ENCODE measurements around the gene PKMYT1.
A peak's percentile ranks its signal among the peaks of the same experiment; 100 is the strongest.

The PKMYT1 gene

DNA sequence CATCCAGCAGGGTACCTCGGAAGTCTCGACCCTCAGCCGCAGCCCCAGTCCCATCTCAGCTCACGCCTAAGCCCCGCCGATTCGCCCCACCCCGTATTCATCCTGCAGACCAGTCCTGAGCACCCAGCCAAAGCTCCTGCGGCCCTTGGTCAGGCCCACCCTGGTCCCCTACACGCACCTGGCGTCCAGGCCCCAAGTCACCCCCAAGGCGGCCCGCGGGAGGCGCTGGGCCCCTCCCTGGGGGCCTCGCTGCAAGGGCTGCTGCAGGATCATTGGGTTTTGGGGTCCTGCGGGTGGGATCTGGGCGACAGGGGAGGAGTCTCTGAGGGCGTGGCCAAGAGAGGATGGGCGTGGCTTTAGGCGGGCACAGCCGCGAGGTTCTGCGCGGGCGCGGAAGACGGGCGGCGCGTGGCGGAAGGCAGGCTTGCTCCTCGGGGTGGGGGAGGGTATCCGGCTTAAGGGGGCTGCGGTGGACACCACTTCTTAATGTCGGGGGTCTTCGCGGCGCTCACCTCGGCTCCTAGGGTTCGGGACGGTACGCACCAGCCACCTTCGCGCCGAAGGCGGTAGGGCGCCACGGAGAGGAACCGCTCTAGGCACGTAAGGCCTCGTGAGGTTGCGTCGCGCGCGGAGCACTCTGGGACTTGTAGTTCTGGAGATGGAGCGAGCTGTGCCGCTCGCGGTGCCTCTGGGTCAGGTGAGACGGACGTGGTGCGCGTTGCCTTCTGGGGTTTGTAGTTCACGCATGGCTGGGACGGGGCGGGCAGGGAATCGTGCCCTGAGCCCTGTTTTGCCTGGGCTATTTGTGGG lies 43.6 kb upstream of the PKMYT1 start, which contains the start of the genes HCFC1R1 and THOC6:
TSS of gene HCFC1R1 (minus strand) at position 274 of the 810 bp plus-strand sequence. CDS start at position 273, 1 bp downstream.
TSS of gene THOC6 (plus strand) at position 367 of the 810 bp plus-strand sequence. CDS start at position 659, 292 bp downstream.
- Histone ChIP-seq H3K27me3 (ENCODE audit: insufficient read depth, low read length) (no peaks in the 10 kb centered on the region), H3K36me3 (ENCODE audit: insufficient read depth, low read length) (no peaks in the 10 kb centered on the region), H2AFZ (ENCODE audit: low read length, unreplicated experiment) (no peak within 1 kb of the TSS), H3K27ac (ENCODE audit: low read depth, low read length) (peak within 1 kb of the TSS; percentile 99), H3K4me1 (ENCODE audit: control insufficient read depth, insufficient read depth, low read length, unreplicated experiment) (peaks cover 10% of the 10 kb centered on the region), H3K79me2 (ENCODE audit: control insufficient read depth, insufficient read depth, low read length, unreplicated experiment) (no peaks in the 10 kb centered on the region), H3K4me3 (ENCODE audit: low read depth, low read length) (peak within 1 kb of the TSS; percentile 93)

GRCh38 chr16:3023415-3023668 lies 43.1 kb upstream of the PKMYT1 start:
- no peaks in the 10 kb centered on the region for H3K27me3 ChIP-seq (ENCODE audit: insufficient read depth, low read length)
- peak overlapping the region; percentile 99 for H3K27ac ChIP-seq (ENCODE audit: low read depth, low read length)
- H3K4me3 ChIP-seq (ENCODE audit: low read depth, low read length): peak overlapping the region; percentile 93
- no peaks in the 10 kb centered on the region for H3K36me3 ChIP-seq (ENCODE audit: insufficient read depth, low read length)
- no peaks in the 10 kb centered on the region for H3K79me2 ChIP-seq (ENCODE audit: control insufficient read depth, insufficient read depth, low read length, unreplicated experiment)
- H3K4me1 ChIP-seq (ENCODE audit: control insufficient read depth, insufficient read depth, low read length, unreplicated experiment): peaks cover 10% of the 10 kb centered on the region
- H2AFZ ChIP-seq (ENCODE audit: low read length, unreplicated experiment): no peak overlapping the region

- H3K4me3 ChIP-seq (ENCODE audit: low read depth, low read length): peak overlapping the region; percentile 93
- no peak overlapping the region for H2AFZ ChIP-seq (ENCODE audit: low read length, unreplicated experiment)
- H3K4me1 ChIP-seq (ENCODE audit: control insufficient read depth, insufficient read depth, low read length, unreplicated experiment): peaks cover 10% of the 10 kb centered on the region
- no peaks in the 10 kb centered on the region for H3K27me3 ChIP-seq (ENCODE audit: insufficient read depth, low read length)
- no peaks in the 10 kb centered on the region for H3K79me2 ChIP-seq (ENCODE audit: control insufficient read depth, insufficient read depth, low read length, unreplicated experiment)
- no peaks in the 10 kb centered on the region for H3K36me3 ChIP-seq (ENCODE audit: insufficient read depth, low read length)
- peak overlapping the region; percentile 99 for H3K27ac ChIP-seq (ENCODE audit: low read depth, low read length)
These were observed 42.6 kb upstream of the PKMYT1 start for GRCh38 chr16:3022684-3023414.

- Histone ChIP-seq H3K4me1 (ENCODE audit: control insufficient read depth, insufficient read depth, low read length, unreplicated experiment) (peaks cover 10% of the 10 kb centered on the region), H3K27ac (ENCODE audit: low read depth, low read length) (peak overlapping the region; percentile 99), H3K79me2 (ENCODE audit: control insufficient read depth, insufficient read depth, low read length, unreplicated experiment) (no peaks in the 10 kb centered on the region), H3K4me3 (ENCODE audit: low read depth, low read length) (peak overlapping the region; percentile 93), H3K36me3 (ENCODE audit: insufficient read depth, low read length) (no peaks in the 10 kb centered on the region), H3K27me3 (ENCODE audit: insufficient read depth, low read length) (no peaks in the 10 kb centered on the region), H2AFZ (ENCODE audit: low read length, unreplicated experiment) (no peak overlapping the region)
These were observed 42.0 kb upstream of the PKMYT1 start for GRCh38 chr16:3022208-3022683.

DNA sequence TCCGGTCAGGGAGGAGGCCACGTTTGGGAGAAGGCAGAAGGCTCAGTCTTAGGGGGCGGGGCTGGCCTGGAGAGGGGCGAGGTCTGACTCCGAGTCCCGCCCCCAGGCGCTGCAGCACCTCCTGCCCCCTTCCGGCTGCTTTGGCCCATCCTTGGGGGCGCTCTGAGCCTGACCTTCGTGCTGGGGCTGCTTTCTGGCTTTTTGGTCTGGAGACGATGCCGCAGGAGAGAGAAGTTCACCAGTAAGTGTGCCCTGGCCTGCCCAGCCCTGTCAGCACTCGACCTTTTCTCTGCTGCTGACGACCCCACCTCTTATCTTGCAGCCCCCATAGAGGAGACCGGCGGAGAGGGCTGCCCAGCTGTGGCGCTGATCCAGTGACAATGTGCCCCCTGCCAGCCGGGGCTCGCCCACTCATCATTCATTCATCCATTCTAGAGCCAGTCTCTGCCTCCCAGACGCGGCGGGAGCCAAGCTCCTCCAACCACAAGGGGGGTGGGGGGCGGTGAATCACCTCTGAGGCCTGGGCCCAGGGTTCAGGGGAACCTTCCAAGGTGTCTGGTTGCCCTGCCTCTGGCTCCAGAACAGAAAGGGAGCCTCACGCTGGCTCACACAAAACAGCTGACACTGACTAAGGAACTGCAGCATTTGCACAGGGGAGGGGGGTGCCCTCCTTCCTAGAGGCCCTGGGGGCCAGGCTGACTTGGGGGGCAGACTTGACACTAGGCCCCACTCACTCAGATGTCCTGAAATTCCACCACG lies 41.4 kb upstream of the PKMYT1 start:
- H2AFZ ChIP-seq (ENCODE audit: low read length, unreplicated experiment): no peak overlapping the region
- no peaks in the 10 kb centered on the region for H3K79me2 ChIP-seq (ENCODE audit: control insufficient read depth, insufficient read depth, low read length, unreplicated experiment)
- H3K27ac ChIP-seq (ENCODE audit: low read depth, low read length): peak overlapping the region; percentile 99

GRCh38 chr16:3020604-3021448 lies 40.6 kb upstream of the PKMYT1 start:
- H3K27me3 ChIP-seq (ENCODE audit: insufficient read depth, low read length): no peaks in the 10 kb centered on the region
- peak overlapping the region; percentile 93 for H3K4me3 ChIP-seq (ENCODE audit: low read depth, low read length)
- H2AFZ ChIP-seq (ENCODE audit: low read length, unreplicated experiment): peak overlapping the region; percentile 18
- H3K36me3 ChIP-seq (ENCODE audit: insufficient read depth, low read length): no peaks in the 10 kb centered on the region
- no peaks in the 10 kb centered on the region for H3K79me2 ChIP-seq (ENCODE audit: control insufficient read depth, insufficient read depth, low read length, unreplicated experiment)
- H3K27ac ChIP-seq (ENCODE audit: low read depth, low read length): peak overlapping the region; percentile 99
- H3K4me1 ChIP-seq (ENCODE audit: control insufficient read depth, insufficient read depth, low read length, unreplicated experiment): peaks cover 10% of the 10 kb centered on the region

More for the DNA sequence above, 41.4 kb upstream of the PKMYT1 start:
- Histone ChIP-seq H3K27me3 (ENCODE audit: insufficient read depth, low read length) (no peaks in the 10 kb centered on the region), H3K4me1 (ENCODE audit: control insufficient read depth, insufficient read depth, low read length, unreplicated experiment) (peaks cover 10% of the 10 kb centered on the region), H3K36me3 (ENCODE audit: insufficient read depth, low read length) (no peaks in the 10 kb centered on the region), H3K4me3 (ENCODE audit: low read depth, low read length) (peak overlapping the region; percentile 93)

DNA sequence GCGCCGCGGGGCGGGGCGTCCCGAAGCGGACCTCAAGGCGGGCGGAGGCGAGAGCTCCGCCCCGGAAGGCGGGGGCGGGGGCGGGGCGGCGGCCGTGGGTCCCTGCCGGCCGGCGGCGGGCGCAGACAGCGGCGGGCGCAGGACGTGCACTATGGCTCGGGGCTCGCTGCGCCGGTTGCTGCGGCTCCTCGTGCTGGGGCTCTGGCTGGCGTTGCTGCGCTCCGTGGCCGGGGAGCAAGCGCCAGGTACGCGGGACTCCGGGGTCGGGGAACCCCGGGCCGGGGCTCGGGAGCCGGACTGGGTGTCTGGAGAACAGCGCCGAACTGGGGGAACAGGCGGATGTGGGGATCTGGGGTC lies 40.0 kb upstream of the PKMYT1 start, which contains the start of gene TNFRSF12A:
TSS of gene TNFRSF12A (plus strand) at position 122 of the 357 bp plus-strand sequence. CDS start at position 152, 30 bp downstream.
- H3K4me3 ChIP-seq (ENCODE audit: low read depth, low read length): peak within 1 kb of the TSS; percentile 93
- no peaks in the 10 kb centered on the region for H3K27me3 ChIP-seq (ENCODE audit: insufficient read depth, low read length)
- no peaks in the 10 kb centered on the region for H3K36me3 ChIP-seq (ENCODE audit: insufficient read depth, low read length)
- peaks cover 10% of the 10 kb centered on the region for H3K4me1 ChIP-seq (ENCODE audit: control insufficient read depth, insufficient read depth, low read length, unreplicated experiment)
- H3K27ac ChIP-seq (ENCODE audit: low read depth, low read length): peak within 1 kb of the TSS; percentile 99
- H3K79me2 ChIP-seq (ENCODE audit: control insufficient read depth, insufficient read depth, low read length, unreplicated experiment): no peaks in the 10 kb centered on the region
- peak within 1 kb of the TSS; percentile 73 for H2AFZ ChIP-seq (ENCODE audit: low read length, unreplicated experiment)

DNA sequence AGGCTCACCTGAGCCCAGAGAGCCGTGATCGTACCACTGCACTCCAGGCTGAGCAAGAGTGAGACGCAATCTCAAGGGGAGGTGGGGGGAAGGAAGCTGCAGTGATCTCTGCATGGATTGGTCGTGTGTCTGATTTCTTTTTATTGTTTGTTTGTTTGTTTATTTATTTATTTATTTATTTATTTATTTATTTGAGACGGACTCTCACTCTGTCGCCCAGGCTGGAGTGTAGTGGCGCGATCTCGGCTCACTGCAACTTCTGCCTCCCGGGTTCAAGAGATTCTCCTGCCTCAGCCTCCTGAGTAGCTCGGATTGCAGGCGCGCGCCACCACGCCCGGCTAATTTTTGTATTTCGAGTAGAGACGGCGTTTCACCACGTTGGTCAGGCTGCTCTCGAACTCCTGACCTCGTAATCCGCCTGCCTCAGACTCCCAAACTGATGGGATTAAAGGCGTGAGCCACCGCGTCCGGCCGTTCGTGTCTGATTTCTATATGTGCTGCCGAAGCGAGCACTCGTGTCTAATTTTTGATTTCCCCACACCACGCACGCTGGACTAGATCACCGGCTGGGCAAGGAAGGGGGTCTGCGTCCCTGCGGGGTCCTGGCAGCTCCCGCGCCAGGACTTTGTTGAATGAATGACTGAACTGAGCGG lies 39.5 kb upstream of the PKMYT1 start:
- H3K4me1 ChIP-seq (ENCODE audit: control insufficient read depth, insufficient read depth, low read length, unreplicated experiment): peaks cover 10% of the 10 kb centered on the region
- no peaks in the 10 kb centered on the region for H3K27me3 ChIP-seq (ENCODE audit: insufficient read depth, low read length)
- peak overlapping the region; percentile 99 for H3K27ac ChIP-seq (ENCODE audit: low read depth, low read length)
- no peaks in the 10 kb centered on the region for H3K36me3 ChIP-seq (ENCODE audit: insufficient read depth, low read length)
- H3K4me3 ChIP-seq (ENCODE audit: low read depth, low read length): peak overlapping the region; percentile 93
- H3K79me2 ChIP-seq (ENCODE audit: control insufficient read depth, insufficient read depth, low read length, unreplicated experiment): no peaks in the 10 kb centered on the region
- H2AFZ ChIP-seq (ENCODE audit: low read length, unreplicated experiment): peak overlapping the region; percentile 73

- H3K27ac ChIP-seq (ENCODE audit: low read depth, low read length): no peak within 1 kb of the TSS
- no peaks in the 10 kb centered on the region for H3K36me3 ChIP-seq (ENCODE audit: insufficient read depth, low read length)
- no peak within 1 kb of the TSS for H2AFZ ChIP-seq (ENCODE audit: low read length, unreplicated experiment)
- peaks cover 9% of the 10 kb centered on the region for H3K4me1 ChIP-seq (ENCODE audit: control insufficient read depth, insufficient read depth, low read length, unreplicated experiment)
- H3K4me3 ChIP-seq (ENCODE audit: low read depth, low read length): no peak within 1 kb of the TSS
- H3K79me2 ChIP-seq (ENCODE audit: control insufficient read depth, insufficient read depth, low read length, unreplicated experiment): no peaks in the 10 kb centered on the region
- peaks cover 9% of the 10 kb centered on the region; the same call in 1 of the 2 replicates for H3K27me3 ChIP-seq (ENCODE audit: insufficient read depth, low read length)
These were observed 37.7 kb upstream of the PKMYT1 start, which contains the start of gene CLDN6 for GRCh38 chr16:3017794-3018506. Gene CLDN6 (minus strand): TSS chr16:3018183. CDS start chr16:3016021, 2,162 bp downstream.
